ENCODE results near the gene EPB41L1.
A peak's percentile ranks its signal among the peaks of the same experiment; 100 is the strongest.

The EPB41L1 gene

DNA sequence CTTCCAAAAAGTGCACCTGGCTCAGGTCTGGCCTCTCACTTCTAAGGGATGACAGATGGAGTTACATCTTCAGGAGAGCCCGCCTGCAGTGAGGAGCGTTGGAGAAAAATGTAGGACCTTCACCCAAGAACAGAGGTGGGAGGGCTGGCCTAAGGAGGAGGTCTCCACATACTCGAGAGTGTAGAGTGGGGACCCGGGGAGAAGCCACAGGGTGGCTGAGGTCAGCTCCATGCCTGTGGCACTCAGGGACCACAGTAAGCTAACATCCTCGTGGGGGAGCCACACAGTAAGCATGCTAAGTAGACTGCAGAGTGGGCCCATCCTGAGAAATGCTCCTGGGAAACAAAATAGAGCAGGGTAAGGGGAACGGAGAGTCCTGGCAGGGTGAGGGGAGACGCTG, 105.8 kb downstream of the EPB41L1 start:
- no peak overlapping the region for H3K4ac ChIP-seq (ENCODE audit: low read length)
- WGBS, 2 donors (ENCODE audit: extremely low coverage in 2 of 2, insufficient read length in 2 of 2, insufficient replicate concordance in 1 of 2): no CpG with 5 or more reads among the region's 7 CpGs
- H3K14ac ChIP-seq (ENCODE audit: low read length): no peak overlapping the region
- H3K27ac ChIP-seq (replicated peaks; ENCODE audit: low read length): no peak overlapping the region
- no peak overlapping the region for H3K4me3 ChIP-seq (ENCODE audit: low read length in 2 of 2)
- H3K23ac ChIP-seq (ENCODE audit: low read depth, low read length, poor library complexity): peak overlapping the region; percentile 6
- no peak overlapping the region for H3K9ac ChIP-seq (ENCODE audit: low read depth, low read length, poor library complexity)
- peaks cover 15 to 21% of the 10 kb centered on the region in 2 donors for H3K36me3 ChIP-seq (replicated peaks in 1 of 2; ENCODE audit: control insufficient read depth in 2 of 2, insufficient read depth in 2 of 2, low read length in 2 of 2)
- H2AFZ ChIP-seq (ENCODE audit: low read length): no peak overlapping the region
- H3K18ac ChIP-seq (ENCODE audit: low read length): no peak overlapping the region
- H2BK15ac ChIP-seq (ENCODE audit: low read length): no peak overlapping the region
- no peak overlapping the region for H4K91ac ChIP-seq (ENCODE audit: low read depth, low read length, poor library complexity)
- no peak for DNase-seq (ENCODE audit: low spot score)
- peaks cover 0 to 8% of the 10 kb centered on the region in 2 donors for H3K4me1 ChIP-seq (ENCODE audit: control insufficient read depth in 2 of 2, insufficient read depth in 1 of 2, low read depth in 1 of 2, low read length in 2 of 2)
- no peaks in the 10 kb centered on the region for H3K9me3 ChIP-seq (replicated peaks in 1 of 2; ENCODE audit: control insufficient read depth in 2 of 2, insufficient read depth in 1 of 2, low read depth in 1 of 2, low read length in 2 of 2)
- no peak overlapping the region for H2AK5ac ChIP-seq (ENCODE audit: low read depth, low read length)
- no peak overlapping the region for H2BK5ac ChIP-seq (ENCODE audit: low read length)
- H4K8ac ChIP-seq (ENCODE audit: low read depth, low read length): no peak overlapping the region
- peak overlapping the region; percentile 7 for H2BK12ac ChIP-seq (ENCODE audit: low read length)
- no peaks in the 10 kb centered on the region for H3K27me3 ChIP-seq (ENCODE audit: control insufficient read depth in 3 of 3, insufficient read depth in 3 of 3, low read depth in 1 of 3, low read length in 3 of 3)
- H3K4me2 ChIP-seq (ENCODE audit: insufficient read depth, low read length, poor library complexity, severe bottlenecking): no peak overlapping the region
- no peak overlapping the region for H2BK120ac ChIP-seq (ENCODE audit: low read depth, low read length)
- no peaks in the 10 kb centered on the region for H3K79me1 ChIP-seq (ENCODE audit: low read depth, low read length)

DNA sequence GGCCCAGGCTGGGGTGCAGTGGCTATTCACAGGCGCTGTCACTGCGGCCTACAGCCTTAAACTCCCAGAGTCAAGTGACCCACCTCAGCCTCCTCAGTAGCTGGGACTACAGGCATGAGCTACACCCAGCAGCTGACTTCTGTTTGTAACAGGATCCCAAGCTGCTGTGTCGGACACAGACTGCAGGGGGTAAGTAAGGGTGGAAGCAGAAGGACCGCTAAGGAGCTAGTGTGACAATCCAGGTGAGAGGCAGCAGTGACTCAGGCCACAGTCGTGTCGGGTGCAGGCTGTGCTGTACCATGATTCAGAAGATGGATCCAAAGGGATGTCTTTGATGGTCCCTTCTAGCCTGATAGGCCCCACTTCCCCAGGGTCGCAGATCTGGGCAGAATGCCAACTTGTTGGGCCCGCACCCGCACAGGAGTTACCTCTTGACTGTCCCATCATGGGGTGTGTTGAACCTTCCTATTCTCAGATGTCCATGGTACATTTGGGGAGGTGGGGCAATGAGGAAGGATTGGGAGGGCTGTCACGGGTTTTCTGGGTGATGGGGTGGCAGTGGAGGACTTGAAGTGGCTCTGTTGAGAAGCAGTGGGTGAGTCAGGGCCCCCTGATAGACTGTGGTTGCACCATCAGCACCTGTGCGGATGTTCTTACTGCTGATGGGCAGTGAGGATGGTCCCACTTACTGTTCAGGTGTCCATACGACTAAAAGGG, 107.0 kb downstream of the EPB41L1 start:
- no CpG with 5 or more reads among the region's 12 CpGs for WGBS, 2 donors (ENCODE audit: extremely low coverage in 2 of 2, insufficient read length in 2 of 2, insufficient replicate concordance in 1 of 2)
- no peak overlapping the region for H3K4me2 ChIP-seq (ENCODE audit: insufficient read depth, low read length, poor library complexity, severe bottlenecking)

DNA sequence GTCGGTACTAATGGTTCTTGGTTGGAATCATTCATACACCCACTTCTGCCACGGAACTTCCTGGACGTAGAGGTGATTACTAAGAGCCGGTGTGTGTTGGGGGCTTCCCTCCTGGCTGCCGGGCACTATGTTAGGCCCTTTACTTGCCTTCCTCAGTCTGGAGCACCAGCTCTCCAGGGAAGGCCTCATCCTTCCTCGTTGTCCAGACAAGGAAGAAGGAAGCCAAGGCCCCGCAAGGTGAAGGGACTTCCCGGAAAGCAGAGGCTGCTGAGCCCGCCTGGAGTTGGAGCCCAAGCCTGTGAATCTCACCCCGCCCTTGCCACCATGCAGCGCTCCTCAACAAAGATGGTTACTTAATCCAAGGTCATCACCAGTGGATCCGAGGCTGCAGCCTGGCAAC, 107.9 kb downstream of the EPB41L1 start:
- no peak overlapping the region for H2BK12ac ChIP-seq (ENCODE audit: low read length)
- H3K79me1 ChIP-seq (ENCODE audit: low read depth, low read length): no peaks in the 10 kb centered on the region
- no peak overlapping the region for H3K14ac ChIP-seq (ENCODE audit: low read length)
- no peaks in the 10 kb centered on the region for H3K9me3 ChIP-seq (replicated peaks in 1 of 2; ENCODE audit: control insufficient read depth in 2 of 2, insufficient read depth in 1 of 2, low read depth in 1 of 2, low read length in 2 of 2)
- H3K27me3 ChIP-seq (ENCODE audit: control insufficient read depth in 3 of 3, insufficient read depth in 3 of 3, low read depth in 1 of 3, low read length in 3 of 3): no peaks in the 10 kb centered on the region
- no peak overlapping the region for H2AFZ ChIP-seq (ENCODE audit: low read length)
- H3K27ac ChIP-seq (replicated peaks; ENCODE audit: low read length): no peak overlapping the region
- no peak for DNase-seq (ENCODE audit: low spot score)
- no peak overlapping the region for H3K23ac ChIP-seq (ENCODE audit: low read depth, low read length, poor library complexity)
- peak overlapping the region; percentile 47 for H2AK5ac ChIP-seq (ENCODE audit: low read depth, low read length)
- peak overlapping the region; percentile 41 for H4K91ac ChIP-seq (ENCODE audit: low read depth, low read length, poor library complexity)
- no peak overlapping the region for H2BK120ac ChIP-seq (ENCODE audit: low read depth, low read length)
- H3K9ac ChIP-seq (ENCODE audit: low read depth, low read length, poor library complexity): no peak overlapping the region
- H3K4me1 ChIP-seq (ENCODE audit: control insufficient read depth in 2 of 2, insufficient read depth in 1 of 2, low read depth in 1 of 2, low read length in 2 of 2): peaks cover 0 to 8% of the 10 kb centered on the region in 2 donors
- H2BK5ac ChIP-seq (ENCODE audit: low read length): no peak overlapping the region
- H3K4me2 ChIP-seq (ENCODE audit: insufficient read depth, low read length, poor library complexity, severe bottlenecking): no peak overlapping the region
- no peak overlapping the region for H3K4me3 ChIP-seq (ENCODE audit: low read length in 2 of 2)
- H3K18ac ChIP-seq (ENCODE audit: low read length): no peak overlapping the region
- peaks cover 2 to 4% of the 10 kb centered on the region in 2 donors for H3K36me3 ChIP-seq (replicated peaks in 1 of 2; ENCODE audit: control insufficient read depth in 2 of 2, insufficient read depth in 2 of 2, low read length in 2 of 2)
- H4K8ac ChIP-seq (ENCODE audit: low read depth, low read length): no peak overlapping the region
- WGBS, 2 donors (ENCODE audit: extremely low coverage in 2 of 2, insufficient read length in 2 of 2, insufficient replicate concordance in 1 of 2): no CpG with 5 or more reads among the region's 12 CpGs
- H2BK15ac ChIP-seq (ENCODE audit: low read length): no peak overlapping the region
- H3K4ac ChIP-seq (ENCODE audit: low read length): no peak overlapping the region

More for the DNA sequence above, 107.0 kb downstream of the EPB41L1 start:
- Histone ChIP-seq H2BK120ac (ENCODE audit: low read depth, low read length) (no peak overlapping the region), H2BK15ac (ENCODE audit: low read length) (peak overlapping the region; percentile 31), H3K27ac (replicated peaks; ENCODE audit: low read length) (no peak overlapping the region), H3K27me3 (ENCODE audit: control insufficient read depth in 3 of 3, insufficient read depth in 3 of 3, low read depth in 1 of 3, low read length in 3 of 3) (no peaks in the 10 kb centered on the region), H3K14ac (ENCODE audit: low read length) (no peak overlapping the region), H3K9ac (ENCODE audit: low read depth, low read length, poor library complexity) (peak overlapping the region; percentile 38), H3K4ac (ENCODE audit: low read length) (no peak overlapping the region), H3K23ac (ENCODE audit: low read depth, low read length, poor library complexity) (peak overlapping the region; percentile 47), H2BK5ac (ENCODE audit: low read length) (no peak overlapping the region), H2AFZ (ENCODE audit: low read length) (no peak overlapping the region), H3K18ac (ENCODE audit: low read length) (peak overlapping the region; percentile 67), H2BK12ac (ENCODE audit: low read length) (no peak overlapping the region), H2AK5ac (ENCODE audit: low read depth, low read length) (peak overlapping the region; percentile 61), H3K9me3 (replicated peaks in 1 of 2; ENCODE audit: control insufficient read depth in 2 of 2, insufficient read depth in 1 of 2, low read depth in 1 of 2, low read length in 2 of 2) (no peaks in the 10 kb centered on the region), H3K4me1 (ENCODE audit: control insufficient read depth in 2 of 2, insufficient read depth in 1 of 2, low read depth in 1 of 2, low read length in 2 of 2) (peaks cover 0 to 8% of the 10 kb centered on the region in 2 donors), H4K8ac (ENCODE audit: low read depth, low read length) (no peak overlapping the region), H3K79me1 (ENCODE audit: low read depth, low read length) (no peaks in the 10 kb centered on the region), H3K36me3 (replicated peaks in 1 of 2; ENCODE audit: control insufficient read depth in 2 of 2, insufficient read depth in 2 of 2, low read length in 2 of 2) (peaks cover 6 to 9% of the 10 kb centered on the region in 2 donors), H4K91ac (ENCODE audit: low read depth, low read length, poor library complexity) (no peak overlapping the region), H3K4me3 (ENCODE audit: low read length in 2 of 2) (no peak overlapping the region)
- no peak for DNase-seq (ENCODE audit: low spot score)

DNA sequence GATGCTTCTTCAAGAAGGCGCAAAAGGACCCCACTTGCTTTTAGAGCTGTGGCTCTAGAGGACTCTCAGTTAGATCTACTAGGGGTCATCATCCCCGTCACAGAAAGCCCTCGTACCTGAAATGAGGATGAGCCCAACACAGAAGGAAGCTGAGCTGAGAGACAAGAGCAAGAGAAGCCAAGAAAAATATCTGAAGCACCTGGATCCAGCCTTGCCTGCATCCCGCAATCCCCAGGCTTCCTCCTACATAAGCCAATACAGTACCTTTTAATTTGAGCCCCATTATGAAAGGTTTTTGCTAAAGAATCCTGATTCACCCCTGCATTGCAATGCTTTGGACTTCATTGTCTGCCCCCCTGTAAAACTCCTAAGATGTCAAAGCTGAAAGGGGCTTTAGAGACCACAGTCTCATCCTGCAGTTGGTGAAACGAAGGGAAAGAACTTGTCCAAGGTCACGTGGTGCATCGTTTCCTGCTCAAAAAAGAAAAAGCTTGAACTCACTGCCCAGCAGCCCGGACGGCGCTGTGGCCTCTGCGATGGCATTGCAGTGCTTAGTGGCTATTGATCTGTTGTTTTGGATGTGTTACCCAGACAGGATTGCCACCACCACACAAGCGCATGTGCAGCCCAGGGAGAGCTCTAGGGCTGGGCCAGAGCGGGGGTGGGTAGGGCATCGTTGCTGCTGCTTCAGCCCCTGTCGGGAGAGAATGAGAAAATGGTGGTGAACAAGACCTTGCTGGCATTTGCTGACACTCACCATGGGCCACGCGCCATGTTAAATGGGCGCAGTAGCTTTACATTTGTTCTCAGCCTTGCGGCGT, 110.1 kb downstream of the EPB41L1 start:
- H3K9ac ChIP-seq (ENCODE audit: low read depth, low read length, poor library complexity): peak overlapping the region; percentile 50
- H3K23ac ChIP-seq (ENCODE audit: low read depth, low read length, poor library complexity): peak overlapping the region; percentile 69
- H3K27me3 ChIP-seq (ENCODE audit: control insufficient read depth in 3 of 3, insufficient read depth in 3 of 3, low read depth in 1 of 3, low read length in 3 of 3): no peaks in the 10 kb centered on the region
- peak overlapping the region; percentile 44 for H3K18ac ChIP-seq (ENCODE audit: low read length)
- H3K79me1 ChIP-seq (ENCODE audit: low read depth, low read length): no peaks in the 10 kb centered on the region
- no peak overlapping the region for H2BK12ac ChIP-seq (ENCODE audit: low read length)
- peak overlapping the region; percentile 56 for H2BK120ac ChIP-seq (ENCODE audit: low read depth, low read length)
- H4K8ac ChIP-seq (ENCODE audit: low read depth, low read length): no peak overlapping the region
- no peak overlapping the region for H2BK5ac ChIP-seq (ENCODE audit: low read length)
- no peaks in the 10 kb centered on the region for H3K9me3 ChIP-seq (replicated peaks in 1 of 2; ENCODE audit: control insufficient read depth in 2 of 2, insufficient read depth in 1 of 2, low read depth in 1 of 2, low read length in 2 of 2)
- no peaks in the 10 kb centered on the region for H3K36me3 ChIP-seq (replicated peaks in 1 of 2; ENCODE audit: control insufficient read depth in 2 of 2, insufficient read depth in 2 of 2, low read length in 2 of 2)
- no peak overlapping the region for H3K27ac ChIP-seq (replicated peaks; ENCODE audit: low read length)
- H3K4me2 ChIP-seq (ENCODE audit: insufficient read depth, low read length, poor library complexity, severe bottlenecking): no peak overlapping the region
- DNase-seq (ENCODE audit: low spot score): no peak
- WGBS, 2 donors (ENCODE audit: extremely low coverage in 2 of 2, insufficient read length in 2 of 2, insufficient replicate concordance in 1 of 2): no CpG with 5 or more reads among the region's 20 CpGs
- no peak overlapping the region for H2AFZ ChIP-seq (ENCODE audit: low read length)
- H2BK15ac ChIP-seq (ENCODE audit: low read length): no peak overlapping the region
- no peak overlapping the region for H4K91ac ChIP-seq (ENCODE audit: low read depth, low read length, poor library complexity)
- peak overlapping the region; percentile 14 for H2AK5ac ChIP-seq (ENCODE audit: low read depth, low read length)
- peaks cover 5 to 7% of the 10 kb centered on the region in 2 donors for H3K4me1 ChIP-seq (ENCODE audit: control insufficient read depth in 2 of 2, insufficient read depth in 1 of 2, low read depth in 1 of 2, low read length in 2 of 2)
- no peak overlapping the region for H3K4ac ChIP-seq (ENCODE audit: low read length)
- H3K14ac ChIP-seq (ENCODE audit: low read length): no peak overlapping the region
- no peak overlapping the region for H3K4me3 ChIP-seq (ENCODE audit: low read length in 2 of 2)

Measured in neuronal stem cell (in vitro differentiated cells).